ENCODE measurements around the gene FCGR3A.
"Not testable (repeated sequence)": the region's sequence is repeated elsewhere in the genome, so short reads cannot be mapped to it uniquely, and the experiment has no call there.

Gene FCGR3A

DNA sequence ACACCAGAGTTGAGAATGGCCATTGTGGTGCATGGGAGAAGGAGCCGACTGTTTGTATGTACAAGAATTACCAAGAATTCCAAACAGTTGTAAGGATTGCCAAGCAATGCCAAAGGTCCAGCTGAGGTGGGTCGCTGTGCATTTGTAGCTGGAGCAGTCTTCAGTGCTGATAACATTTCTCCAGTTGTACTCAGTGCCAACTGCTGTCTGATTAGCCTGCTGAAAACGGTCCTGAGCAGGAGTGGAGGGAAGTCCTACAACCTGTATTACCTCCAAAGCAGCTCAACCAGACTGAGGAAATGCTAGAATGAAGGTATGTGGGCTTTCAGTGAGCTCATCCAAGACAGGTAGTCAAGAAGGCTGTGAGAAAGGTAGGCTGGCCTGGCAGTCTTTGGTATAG lies 6.5 kb upstream of the FCGR3A start:
- DNase-seq = not testable (repeated sequence)

GRCh38 chr1:161554815-161555417 lies 5.3 kb upstream of the FCGR3A start:
- DNase-seq = not testable (repeated sequence)

- DNase-seq = not testable (repeated sequence)
These were observed 4.7 kb upstream of the FCGR3A start for GRCh38 chr1:161554340-161554739.

DNA sequence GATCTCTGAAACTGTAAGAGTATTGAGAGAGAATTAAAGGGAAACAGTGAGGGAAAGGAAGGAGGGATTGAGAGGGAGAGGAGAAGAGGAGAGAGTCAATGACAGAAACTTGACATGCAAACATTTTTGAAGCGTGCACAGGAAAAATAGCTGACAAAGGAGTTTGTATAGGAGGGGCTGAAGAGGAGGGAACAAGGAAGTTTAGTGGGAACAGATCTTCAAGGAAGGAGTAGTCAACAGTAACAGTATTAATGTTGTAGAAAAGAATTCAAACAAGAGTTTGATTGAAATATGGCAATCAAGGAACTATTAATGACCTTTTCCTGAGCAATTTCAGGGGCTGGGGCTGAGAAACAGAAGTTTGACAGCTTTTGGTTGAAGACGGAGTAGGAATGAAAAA lies 4.0 kb upstream of the FCGR3A start:
- DNase-seq = not testable (repeated sequence)

GRCh38 chr1:161550942-161551341 lies 1.3 kb upstream of the FCGR3A start:
- not testable (repeated sequence) for DNase-seq

- DNase-seq = not testable (repeated sequence)
These were observed 740 bp downstream of the FCGR3A start for GRCh38 chr1:161548749-161549406.

GRCh38 chr1:161547995-161548741 lies 1.4 kb downstream of the FCGR3A start:
- DNase-seq = not testable (repeated sequence)

- DNase-seq = not testable (repeated sequence)
These were observed 4.5 kb downstream of the FCGR3A start for GRCh38 chr1:161545005-161545731.

- not testable (repeated sequence) for DNase-seq
These were observed 6.5 kb downstream of the FCGR3A start for GRCh38 chr1:161543125-161543524.

GRCh38 chr1:161542091-161542559 lies 7.5 kb downstream of the FCGR3A start:
- DNase-seq = not testable (repeated sequence)

GRCh38 chr1:161540570-161540960 lies 9.1 kb downstream of the FCGR3A start:
- not testable (repeated sequence) for DNase-seq

DNA sequence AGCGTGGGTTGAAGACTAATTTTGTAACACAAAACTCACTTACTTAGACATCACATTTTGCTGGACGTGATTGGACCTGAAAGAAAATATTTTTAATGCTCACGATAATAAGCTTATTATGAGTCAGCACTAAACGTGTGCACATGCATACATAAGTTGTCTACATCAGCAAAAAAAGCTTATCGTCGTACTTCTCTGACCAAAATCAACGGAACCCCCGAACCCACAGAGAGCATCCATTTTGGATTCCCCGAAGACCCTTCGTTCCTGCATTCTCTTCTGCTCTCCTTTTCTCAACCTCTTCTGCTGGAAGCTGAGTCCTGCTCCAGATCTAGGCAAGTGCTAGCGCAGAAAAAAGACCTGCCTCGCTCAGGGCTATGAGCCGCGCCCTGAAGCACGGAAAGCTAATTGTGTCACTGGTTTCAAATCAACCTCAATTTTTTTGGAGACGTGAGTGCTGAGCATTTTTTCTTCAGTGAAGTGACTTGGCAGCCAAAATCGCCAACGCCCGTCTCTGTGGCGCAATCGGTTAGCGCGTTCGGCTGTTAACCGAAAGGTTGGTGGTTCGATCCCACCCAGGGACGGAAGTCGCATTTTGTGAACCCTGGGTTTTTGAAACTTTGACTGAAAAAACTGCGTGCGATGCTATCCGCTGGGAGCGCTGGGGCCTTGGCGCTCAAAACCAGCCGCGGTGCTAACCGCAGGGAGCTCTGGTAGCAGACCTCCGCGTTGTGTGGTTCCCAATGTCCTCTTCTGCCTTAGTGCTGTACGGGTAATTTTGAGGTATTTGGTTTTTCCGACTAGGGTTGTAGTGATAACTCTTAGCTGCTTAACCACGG lies 9.7 kb downstream of the FCGR3A start:
- DNase-seq = not testable (repeated sequence)

- not testable (repeated sequence) for DNase-seq
These were observed 10.6 kb downstream of the FCGR3A start for GRCh38 chr1:161538925-161539479.

- DNase-seq = not testable (repeated sequence)
These were observed 12.4 kb downstream of the FCGR3A start for GRCh38 chr1:161537068-161537669.

- not testable (repeated sequence) for DNase-seq
These were observed 16.7 kb downstream of the FCGR3A start for GRCh38 chr1:161532644-161533567.

GRCh38 chr1:161531986-161532643 lies 17.5 kb downstream of the FCGR3A start:
- DNase-seq = no peak

GRCh38 chr1:161530671-161531641 lies 18.7 kb downstream of the FCGR3A start:
- not testable (repeated sequence) for DNase-seq

GRCh38 chr1:161530158-161530557 lies 19.5 kb downstream of the FCGR3A start:
- not testable (repeated sequence) for DNase-seq

Data from NCI-H1694 treated with DMSO at 0.1 percent for 48 hours (cell line).